ENCODE data around the gene TAS1R1. TPM values are rescaled to one million over a fixed set of nuclear protein-coding genes. Genes with fewer than 3 reads are reported as not detected.

Gene TAS1R1
- total and polyA plus RNA-seq, 10 of the 15 experiments (the other 5 are each of a cell fraction or from before 2014, with no cell fraction given), result 0.03 to 0.06 (median 0.04) TPM; not detected in 7

DNA sequence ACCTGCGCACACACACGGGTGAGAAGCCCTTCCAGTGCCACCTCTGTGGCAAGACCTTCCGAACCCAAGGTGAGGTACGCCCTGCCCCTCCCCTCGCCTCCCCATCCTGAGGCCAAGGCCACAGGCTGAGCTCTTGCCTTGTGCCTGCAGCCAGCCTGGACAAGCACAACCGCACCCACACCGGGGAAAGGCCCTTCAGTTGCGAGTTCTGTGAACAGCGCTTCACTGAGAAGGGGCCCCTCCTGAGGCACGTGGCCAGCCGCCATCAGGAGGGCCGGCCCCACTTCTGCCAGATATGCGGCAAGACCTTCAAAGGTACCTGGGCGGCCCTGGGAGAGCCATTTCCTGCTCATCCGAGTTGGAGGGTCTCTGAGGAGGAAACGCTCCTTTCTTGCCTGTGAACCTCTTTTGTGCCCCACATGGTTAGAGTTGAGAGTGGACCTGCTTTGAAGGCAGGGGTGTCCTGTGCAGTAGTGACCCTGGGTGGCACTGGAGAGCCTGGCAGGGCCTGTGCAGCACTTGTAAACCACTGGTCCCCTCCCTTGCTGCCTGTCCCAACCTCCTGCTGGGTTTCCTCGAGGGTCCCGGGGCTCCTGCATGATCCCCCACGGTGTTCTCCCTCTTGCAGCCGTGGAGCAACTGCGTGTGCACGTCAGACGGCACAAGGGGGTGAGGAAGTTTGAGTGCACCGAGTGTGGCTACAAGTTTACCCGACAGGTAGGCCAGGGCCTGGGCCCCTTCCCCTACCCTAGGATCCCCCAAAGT lies 33.2 kb downstream of the TAS1R1 start:
- peaks cover 7 to 18% of the 10 kb centered on the region in 2 experiments; a peak in 3 of 4 replicates for H3K36me3 ChIP-seq (ENCODE audit: control insufficient read depth in 2 of 2, insufficient read depth in 2 of 2, low read length in 1 of 2)
- in situ Hi-C loops (cut with MboI), result no loop called here
- ATAC-seq (no peak), FAIRE-seq (no peak), DNase-seq (ENCODE audit: low read depth, low spot score) (no peak)
- no peak overlapping the region for H2AFZ ChIP-seq (ENCODE audit: control insufficient read depth, low read depth, low read length)
- RAD21 ChIA-PET (ENCODE audit: unreplicated experiment), result no interaction called here
- H3K27ac ChIP-seq (ENCODE audit: control insufficient read depth, insufficient read depth), result no peak overlapping the region
- no peak overlapping the region for H3K9ac ChIP-seq (ENCODE audit: control insufficient read depth, insufficient read depth, low read length)
- intact Hi-C loops (cut with micrococcal nuclease; ENCODE audit: unreplicated experiment), result no loop called here
- H3K4me3 ChIP-seq, result no peak overlapping the region
- no peaks in the 10 kb centered on the region for H4K20me1 ChIP-seq (ENCODE audit: control insufficient read depth, insufficient read depth)
- CTCF ChIA-PET, result no interaction called here
- no peaks in the 10 kb centered on the region for H3K79me2 ChIP-seq (ENCODE audit: control insufficient read depth, insufficient read depth, low read length)
- 94% methylated on average over 24 of the region's 25 CpGs for WGBS (ENCODE audit: insufficient coverage, insufficient replicate concordance, low lambda C conversion rate, missing lambda C conversion rate)
- no TSS peak for BruUV-seq (replicated peaks)
- H3K4me1 ChIP-seq (ENCODE audit: control insufficient read depth, insufficient read depth, low read length), result no peaks in the 10 kb centered on the region
- H3K4me2 ChIP-seq (ENCODE audit: control insufficient read depth, insufficient read depth), result no peak overlapping the region
- POLR2A ChIA-PET, result interaction anchor here (1.1 kb wide), 1 partner anchor 12 kb away, joined by 3 read pairs; no protein-coding TSS in a partner anchor
- no peaks in the 10 kb centered on the region for H3K9me3 ChIP-seq (replicated peaks; ENCODE audit: control insufficient read depth, insufficient read depth, low read length)
- no peaks in the 10 kb centered on the region for H3K27me3 ChIP-seq (replicated peaks in 1 of 2; ENCODE audit: control insufficient read depth in 2 of 2, insufficient read depth in 2 of 2, low read length in 1 of 2)
- no peak for TF ChIP-seq E2F4 (IDR thresholded peaks at IDR 0.05; ENCODE audit: low read depth, low read length)
- no peak for TF ChIP-seq PML (IDR thresholded peaks at IDR 0.05; ENCODE audit: low read length)
- SMC1A ChIA-PET (ENCODE audit: uncharacterized antibody, unreplicated experiment), result no interaction called here

- no peaks in the 10 kb centered on the region for H3K9me3 ChIP-seq (replicated peaks; ENCODE audit: control insufficient read depth, insufficient read depth, low read length)
- no peaks in the 10 kb centered on the region for H3K27me3 ChIP-seq (replicated peaks in 1 of 2; ENCODE audit: control insufficient read depth in 2 of 2, insufficient read depth in 2 of 2, low read length in 1 of 2)
- ChIA-PET SMC1A (ENCODE audit: uncharacterized antibody, unreplicated experiment) (interaction anchor here (1.2 kb wide), 1 partner anchor 9 kb away, joined by 3 read pairs; the partner anchor contains the start of gene ZBTB48), POLR2A (no interaction called here), RAD21 (ENCODE audit: unreplicated experiment) (no interaction called here), CTCF (no interaction called here)
- H3K79me2 ChIP-seq (ENCODE audit: control insufficient read depth, insufficient read depth, low read length), result no peaks in the 10 kb centered on the region
- H3K4me2 ChIP-seq (ENCODE audit: control insufficient read depth, insufficient read depth), result no peak overlapping the region
- no peak overlapping the region for H3K27ac ChIP-seq (ENCODE audit: control insufficient read depth, insufficient read depth)
- no peaks in the 10 kb centered on the region for H3K4me1 ChIP-seq (ENCODE audit: control insufficient read depth, insufficient read depth, low read length)
- H3K36me3 ChIP-seq (ENCODE audit: control insufficient read depth in 2 of 2, insufficient read depth in 2 of 2, low read length in 1 of 2), result peaks cover 9 to 23% of the 10 kb centered on the region in 2 experiments; a peak in 3 of 4 replicates
- in situ Hi-C loops (cut with MboI) (no loop called here), intact Hi-C loops (cut with micrococcal nuclease; ENCODE audit: unreplicated experiment) (no loop called here)
- ATAC-seq (no peak), FAIRE-seq (no peak), DNase-seq (ENCODE audit: low read depth, low spot score) (no peak)
- no peak overlapping the region for H2AFZ ChIP-seq (ENCODE audit: control insufficient read depth, low read depth, low read length)
- H4K20me1 ChIP-seq (ENCODE audit: control insufficient read depth, insufficient read depth), result no peaks in the 10 kb centered on the region
- WGBS (ENCODE audit: insufficient coverage, insufficient replicate concordance, low lambda C conversion rate, missing lambda C conversion rate), result 85% methylated on average over 24 of the region's 24 CpGs
- H3K9ac ChIP-seq (ENCODE audit: control insufficient read depth, insufficient read depth, low read length), result no peak overlapping the region
- TF ChIP-seq HDAC2 (IDR thresholded peaks at IDR 0.05) (no peak), TCF3 (IDR thresholded peaks at IDR 0.05; ENCODE audit: borderline replicate concordance, insufficient read depth, low read depth, low read length) (no peak), IRF5 (IDR thresholded peaks at IDR 0.05; ENCODE audit: borderline replicate concordance) (no peak), IKZF2 (IDR thresholded peaks at IDR 0.05) (no peak)
- no peak overlapping the region for H3K4me3 ChIP-seq
- BruUV-seq (replicated peaks), result no TSS peak
These were observed 33.9 kb downstream of the TAS1R1 start for GRCh38 chr1:6588893-6589520.

Data from GM12878 (cell line).